ENCODE data around the gene NFILZ. TPM values are rescaled to one million over a fixed set of nuclear protein-coding genes. Genes with fewer than 3 reads are reported as not detected.
"Not testable (repeated sequence)": the region's sequence is repeated elsewhere in the genome, so short reads cannot be mapped to it uniquely, and the experiment has no call there.

The NFILZ gene
- total RNA-seq, 4 donors from 2014 or later = not detected

GRCh38 chr19:8630796-8631424, 477 bp downstream of the NFILZ start:
- no peak overlapping the region for H3K4me3 ChIP-seq
- TF ChIP-seq POLR2A (IDR thresholded peaks at IDR 0.05) = no peak
- TF ChIP-seq, protein P1, sequence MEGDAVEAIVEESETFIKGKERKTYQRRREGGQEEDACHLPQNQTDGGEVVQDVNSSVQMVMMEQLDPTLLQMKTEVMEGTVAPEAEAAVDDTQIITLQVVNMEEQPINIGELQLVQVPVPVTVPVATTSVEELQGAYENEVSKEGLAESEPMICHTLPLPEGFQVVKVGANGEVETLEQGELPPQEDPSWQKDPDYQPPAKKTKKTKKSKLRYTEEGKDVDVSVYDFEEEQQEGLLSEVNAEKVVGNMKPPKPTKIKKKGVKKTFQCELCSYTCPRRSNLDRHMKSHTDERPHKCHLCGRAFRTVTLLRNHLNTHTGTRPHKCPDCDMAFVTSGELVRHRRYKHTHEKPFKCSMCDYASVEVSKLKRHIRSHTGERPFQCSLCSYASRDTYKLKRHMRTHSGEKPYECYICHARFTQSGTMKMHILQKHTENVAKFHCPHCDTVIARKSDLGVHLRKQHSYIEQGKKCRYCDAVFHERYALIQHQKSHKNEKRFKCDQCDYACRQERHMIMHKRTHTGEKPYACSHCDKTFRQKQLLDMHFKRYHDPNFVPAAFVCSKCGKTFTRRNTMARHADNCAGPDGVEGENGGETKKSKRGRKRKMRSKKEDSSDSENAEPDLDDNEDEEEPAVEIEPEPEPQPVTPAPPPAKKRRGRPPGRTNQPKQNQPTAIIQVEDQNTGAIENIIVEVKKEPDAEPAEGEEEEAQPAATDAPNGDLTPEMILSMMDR (IDR thresholded peaks at IDR 0.05) = no peak
- peak overlapping the region in 3 of 4 donors; percentile 46 to 77 (median 57) for H3K27ac ChIP-seq
- H3K36me3 ChIP-seq = no peaks in the 10 kb centered on the region
- DNase-seq = no peak
- H3K4me1 ChIP-seq = no peaks in the 10 kb centered on the region
- H3K9me3 ChIP-seq = no peaks in the 10 kb centered on the region
- no peaks in the 10 kb centered on the region for H3K27me3 ChIP-seq

GRCh38 chr19:8631425-8631819, 989 bp downstream of the NFILZ start:
- TF ChIP-seq POLR2A (IDR thresholded peaks at IDR 0.05) = no peak
- TF ChIP-seq, protein P1 (IDR thresholded peaks at IDR 0.05) = no peak
- no peaks in the 10 kb centered on the region for H3K27me3 ChIP-seq
- DNase-seq = peak in 1 of 3 donors; percentile 58
- H3K9me3 ChIP-seq = no peaks in the 10 kb centered on the region
- peak overlapping the region in 3 of 4 donors; percentile 46 to 77 (median 57) for H3K27ac ChIP-seq
- H3K4me3 ChIP-seq = no peak overlapping the region
- no peaks in the 10 kb centered on the region for H3K36me3 ChIP-seq
- H3K4me1 ChIP-seq = no peaks in the 10 kb centered on the region

DNA sequence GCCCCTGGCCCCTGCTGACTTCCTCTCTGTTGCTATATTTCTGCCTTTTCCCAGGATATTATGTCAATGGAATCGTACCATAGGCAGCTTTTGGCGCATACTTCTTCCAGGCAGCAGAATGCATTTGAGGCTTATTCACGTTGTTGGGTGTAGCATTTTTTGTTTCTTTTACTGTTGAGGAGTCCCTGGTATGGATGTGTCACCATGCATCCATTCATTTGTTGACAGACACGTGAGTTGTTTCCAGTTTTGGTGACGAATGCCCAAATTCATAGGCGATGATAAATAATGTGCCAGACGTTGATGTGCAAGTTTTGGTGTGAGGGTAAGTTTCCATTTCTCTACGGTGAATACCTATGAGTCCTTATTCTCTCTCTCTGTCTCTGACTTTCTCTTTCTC, 5.0 kb downstream of the NFILZ start:
- no peak overlapping the region for H3K4me3 ChIP-seq
- no peak for DNase-seq
- H3K27ac ChIP-seq = no peak overlapping the region
- H3K36me3 ChIP-seq = no peaks in the 10 kb centered on the region
- no peaks in the 10 kb centered on the region for H3K9me3 ChIP-seq
- TF ChIP-seq POLR2A (IDR thresholded peaks at IDR 0.05) = no peak
- TF ChIP-seq, protein P1 (IDR thresholded peaks at IDR 0.05) = no peak
- H3K4me1 ChIP-seq = peaks cover 0 to 21% (median 0%) of the 10 kb centered on the region in 4 donors
- H3K27me3 ChIP-seq = no peaks in the 10 kb centered on the region

- not testable (repeated sequence) for DNase-seq
These were observed 6.6 kb downstream of the NFILZ start for GRCh38 chr19:8637070-8637469.

GRCh38 chr19:8638078-8638619, 7.7 kb downstream of the NFILZ start:
- no peaks in the 10 kb centered on the region for H3K36me3 ChIP-seq
- no peak overlapping the region for H3K27ac ChIP-seq
- no peaks in the 10 kb centered on the region for H3K27me3 ChIP-seq
- no peak for TF ChIP-seq POLR2A (IDR thresholded peaks at IDR 0.05)
- TF ChIP-seq, protein P1 (IDR thresholded peaks at IDR 0.05) = no peak
- DNase-seq = peak in 1 of 3 donors; percentile 52
- peaks cover 0 to 33% (median 0%) of the 10 kb centered on the region in 4 donors for H3K4me1 ChIP-seq
- H3K4me3 ChIP-seq = no peak overlapping the region
- no peaks in the 10 kb centered on the region for H3K9me3 ChIP-seq

More at GRCh38 chr19:8637070-8637469, 6.6 kb downstream of the NFILZ start:
- H3K4me3 ChIP-seq, H3K27ac ChIP-seq, H3K27me3 ChIP-seq, H3K36me3 ChIP-seq, H3K9me3 ChIP-seq: not testable (repeated sequence)
- H3K4me1 ChIP-seq = peaks cover 0 to 33% (median 0%) of the 10 kb centered on the region in 4 donors

DNA sequence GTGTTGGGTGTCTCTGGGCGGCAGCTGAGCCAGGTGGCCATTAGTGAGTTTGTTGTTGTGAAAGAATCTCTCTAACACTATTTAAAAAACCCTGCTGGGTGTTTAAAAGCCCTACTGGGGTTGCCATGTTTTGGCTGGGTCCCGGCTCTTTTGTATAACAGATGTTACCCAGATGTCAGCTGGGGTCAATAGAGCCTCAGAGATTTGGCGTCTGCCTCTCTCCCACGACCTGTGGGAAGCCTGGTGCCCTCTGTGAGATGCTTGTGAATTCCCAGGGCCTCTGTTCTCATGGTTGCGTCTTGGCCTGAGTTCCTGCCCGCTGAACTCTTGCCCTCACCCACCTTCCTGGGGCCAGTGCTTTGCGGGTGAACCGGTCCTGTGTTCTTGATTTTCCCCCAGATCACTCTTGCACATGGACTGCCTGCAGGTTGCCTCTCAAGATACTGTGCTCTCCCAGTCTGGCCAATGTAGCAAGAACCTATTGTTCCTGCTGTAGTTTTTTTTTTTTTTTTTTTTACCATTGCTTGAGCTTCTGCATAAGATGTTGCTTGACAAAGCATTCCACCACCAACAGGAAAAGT, 9.5 kb downstream of the NFILZ start:
- Histone ChIP-seq H3K4me1 (peaks cover 0 to 33% (median 0%) of the 10 kb centered on the region in 4 donors), H3K36me3 (no peaks in the 10 kb centered on the region), H3K27ac (peak overlapping the region; percentile 10 to 65 (median 30)), H3K27me3 (no peaks in the 10 kb centered on the region), H3K4me3 (no peak overlapping the region), H3K9me3 (no peaks in the 10 kb centered on the region)
- no peak for TF ChIP-seq POLR2A (IDR thresholded peaks at IDR 0.05)
- TF ChIP-seq, protein P1 (IDR thresholded peaks at IDR 0.05) = no peak
- no peak for DNase-seq
